ENCODE results near the gene U2AF2.

Gene U2AF2

DNA sequence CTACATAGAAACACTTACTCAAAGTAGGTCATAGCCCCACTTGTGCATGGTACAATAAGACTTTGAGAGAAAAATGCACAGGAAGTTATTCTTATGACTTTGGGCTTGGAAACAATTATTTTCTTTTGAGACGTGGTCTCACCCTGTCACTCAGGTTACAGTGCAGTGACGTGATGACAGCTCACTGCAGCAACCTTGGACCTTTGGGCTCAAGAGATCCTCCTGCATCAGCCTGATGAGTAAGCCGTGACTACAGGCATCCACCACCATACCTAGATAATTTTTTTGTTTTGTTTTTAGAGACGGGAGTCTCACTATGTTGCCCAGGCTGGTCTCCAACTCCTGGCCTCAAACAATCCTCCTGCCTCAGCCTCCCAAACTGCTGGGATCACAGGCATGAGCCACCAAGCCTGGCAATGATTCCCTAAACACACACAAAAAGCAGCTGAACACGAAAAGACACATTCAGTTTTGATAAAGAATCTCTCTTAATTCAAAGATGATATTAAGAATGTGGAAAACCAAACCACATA is 65.4 kb downstream of the U2AF2 start:
- DNase-seq, result no peak

DNA sequence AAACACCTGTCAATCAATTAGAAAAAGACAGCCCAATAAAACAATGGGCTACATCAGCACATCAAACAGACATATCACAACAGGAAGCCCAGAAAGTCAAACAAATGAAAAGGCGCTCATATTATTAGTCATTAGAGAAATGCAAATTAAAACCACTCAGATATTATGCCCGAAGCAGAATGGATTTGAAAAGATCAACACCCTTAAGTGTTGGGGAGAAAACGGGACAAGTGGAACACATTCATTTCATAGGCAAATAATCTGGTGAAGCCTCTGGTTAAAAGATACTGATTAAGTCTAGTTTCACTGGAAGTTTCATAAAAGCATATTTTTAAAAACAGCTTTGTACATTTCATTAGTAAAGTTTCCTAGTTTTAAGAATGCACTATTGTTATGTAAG is 66.0 kb downstream of the U2AF2 start:
- DNase-seq, result no peak

DNA sequence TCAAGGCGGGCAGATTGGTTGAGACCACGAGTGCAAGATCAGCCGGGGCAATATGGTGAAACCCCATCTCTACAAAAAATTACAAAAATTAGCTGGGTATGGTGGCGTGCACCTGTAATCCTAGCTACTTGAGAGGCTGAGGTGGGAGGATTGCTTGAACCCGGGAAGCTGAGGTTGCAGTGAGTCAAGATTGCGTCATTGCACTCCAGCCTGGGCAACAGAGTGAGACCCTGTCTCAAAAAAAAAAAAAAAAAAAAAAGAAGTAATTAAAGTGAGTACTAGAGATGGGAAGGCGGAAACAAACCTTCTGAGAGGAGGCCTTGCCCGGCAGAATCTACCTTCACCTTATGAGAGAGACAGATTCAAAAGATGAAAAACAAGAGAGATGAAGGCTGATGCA is 68.7 kb downstream of the U2AF2 start:
- DNase-seq, result no peak

Measured in NCI-H1092 (cell line).